CD4-positive, CD25-positive, alpha-beta regulatory T cell (primary cell): Measurements from ENCODE around the gene STBD1. TPM values are rescaled to one million over a fixed set of nuclear protein-coding genes. Genes with fewer than 3 reads are reported as not detected.

Experiments used
- ATAC-seq, 2 donors: fragments of 150-1000 bp; cut with Tn5 transposase; one replicate each; pipeline ENCODE4 v1.10.0; 2021; ENCODE audit warnings: low read depth in 2 of 2, moderate number of reproducible peaks in 2 of 2, moderate library complexity in 1 of 2
- DNase-seq, 3 donors: peaks; one replicate each; pipeline versions ENCODE4 v3.0.0 to v3.0.0-alpha.2; 2012 to 2022; ENCODE audit warnings: mixed read lengths in 1 of 3
- H3K27ac ChIP-seq: one replicate; pipeline ENCODE4 v1.7.0; 2013; ENCODE audit warnings: mild to moderate bottlenecking, low read length; ENCODE audit not compliant: insufficient read depth, poor library complexity, severe bottlenecking
- H3K27me3 ChIP-seq: one replicate; pipeline ENCODE4 v1.7.0; 2013; ENCODE audit warnings: low read length; ENCODE audit not compliant: control insufficient read depth, insufficient read depth
- H3K36me3 ChIP-seq: one replicate; pipeline ENCODE4 v1.7.0; 2013; ENCODE audit warnings: mild to moderate bottlenecking, low read length, moderate library complexity; ENCODE audit not compliant: control insufficient read depth, insufficient read depth
- H3K4me1 ChIP-seq: 2 replicates; pipeline ENCODE4 v1.7.0; 2013; ENCODE audit warnings: mild to moderate bottlenecking, low read length; ENCODE audit not compliant: insufficient read depth, control insufficient read depth, poor library complexity, severe bottlenecking
- H3K4me3 ChIP-seq: one replicate; pipeline ENCODE4 v1.7.0; 2013; ENCODE audit warnings: low read depth, mild to moderate bottlenecking, low read length, moderate library complexity
- H3K9me3 ChIP-seq, 2 experiments: 1 replicate in 1 of 2; 2 replicates in 1 of 2; pipeline ENCODE4 v1.7.0; 2013; ENCODE audit warnings: low read length in 2 of 2, mild to moderate bottlenecking in 1 of 2, moderate library complexity in 1 of 2; ENCODE audit not compliant: control insufficient read depth in 2 of 2
- H3K27ac Mint-ChIP-seq, 3 donors: one replicate each; pipeline ENCODE4 v1.8.0; 2020 to 2022; ENCODE audit warnings: mild to moderate bottlenecking in 3 of 3, mixed read lengths in 3 of 3, moderate library complexity in 2 of 3
- H3K27me3 Mint-ChIP-seq: one replicate; pipeline ENCODE4 v1.8.0; 2022; ENCODE audit warnings: mild to moderate bottlenecking, mixed read lengths
- H3K36me3 Mint-ChIP-seq: one replicate; pipeline ENCODE4 v1.8.0; 2020; ENCODE audit warnings: mixed read lengths
- H3K4me1 Mint-ChIP-seq, 4 donors: one replicate each; pipeline ENCODE4 v1.8.0; 2020 to 2022; ENCODE audit warnings: mixed read lengths in 4 of 4, mild to moderate bottlenecking in 1 of 4
- H3K4me3 Mint-ChIP-seq, 4 donors: one replicate each; pipeline ENCODE4 v1.8.0; 2020 to 2022; ENCODE audit warnings: mild to moderate bottlenecking in 4 of 4, mixed read lengths in 4 of 4, moderate library complexity in 3 of 4
- H3K9me3 Mint-ChIP-seq, 7 donors: one replicate each; pipeline ENCODE4 v1.8.0; 2020 to 2022; ENCODE audit warnings: mixed read lengths in 7 of 7, mild to moderate bottlenecking in 3 of 7, moderate library complexity in 2 of 7
- polyA plus RNA-seq, 4 donors: library from polyadenylated mRNA; unstranded; fragments of 300-500 nt; fragmentation: Illumina TruSeq; gene quantifications; one replicate each; pipeline ENCODE4 v1.2.3, GENCODE V29; 2021
- total RNA-seq: library from RNA; stranded (reverse); gene quantifications from one replicate; pipeline ENCODE4 v1.2.3, GENCODE V29; 2022

The STBD1 gene
- total and polyA plus RNA-seq, 5 donors from 2014 or later = 0.17 to 1.5 (median 0.45) TPM

DNA sequence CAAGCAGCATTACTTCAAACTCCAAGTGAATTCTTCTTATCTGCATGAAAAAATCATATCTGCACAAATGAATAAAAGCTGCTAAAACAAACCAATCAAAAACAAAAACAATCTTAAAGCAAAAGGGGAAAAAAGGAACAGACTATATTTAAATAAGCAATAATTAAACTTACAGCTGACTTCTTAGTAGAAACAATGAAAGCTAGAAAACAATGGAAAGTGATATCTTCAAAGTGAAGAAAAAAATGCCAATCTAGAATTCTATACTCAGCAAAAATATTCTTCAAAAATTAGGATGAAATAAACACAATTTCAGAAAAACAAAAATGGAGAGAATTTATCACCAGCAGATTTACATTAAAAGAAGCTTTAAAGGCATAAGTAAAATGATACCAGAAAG, 20.0 kb downstream of the STBD1 start:
- H3K4me3 Mint-ChIP-seq = no peak overlapping the region
- H3K4me1 Mint-ChIP-seq = no peaks in the 10 kb centered on the region
- no peak for ATAC-seq

GRCh38 chr4:76334885-76335284, 28.4 kb downstream of the STBD1 start:
- no peaks in the 10 kb centered on the region for H3K36me3 Mint-ChIP-seq
- no peaks in the 10 kb centered on the region for H3K36me3 ChIP-seq
- no peak overlapping the region for H3K4me3 ChIP-seq
- H3K9me3 Mint-ChIP-seq = peaks cover 0 to 5% (median 0%) of the 10 kb centered on the region in 7 donors
- H3K9me3 ChIP-seq = no peaks in the 10 kb centered on the region
- ATAC-seq = no peak
- DNase-seq = no peak
- no peaks in the 10 kb centered on the region for H3K4me1 Mint-ChIP-seq
- no peaks in the 10 kb centered on the region for H3K4me1 ChIP-seq
- no peak overlapping the region for H3K27ac ChIP-seq
- peaks cover 3% of the 10 kb centered on the region for H3K27me3 ChIP-seq
- H3K27ac Mint-ChIP-seq = no peak overlapping the region
- H3K27me3 Mint-ChIP-seq = peaks cover 13% of the 10 kb centered on the region
- no peak overlapping the region for H3K4me3 Mint-ChIP-seq

More for the DNA sequence above, 20.0 kb downstream of the STBD1 start:
- Histone ChIP-seq H3K27ac (no peak overlapping the region), H3K9me3 (peaks cover 18 to 25% of the 10 kb centered on the region in 2 experiments), H3K4me1 (no peaks in the 10 kb centered on the region), H3K27me3 (peaks cover 6% of the 10 kb centered on the region), H3K4me3 (no peak overlapping the region), H3K36me3 (no peaks in the 10 kb centered on the region)
- H3K27ac Mint-ChIP-seq = no peak overlapping the region
- no peaks in the 10 kb centered on the region for H3K36me3 Mint-ChIP-seq
- peaks cover 2 to 23% (median 7%) of the 10 kb centered on the region in 7 donors for H3K9me3 Mint-ChIP-seq
- H3K27me3 Mint-ChIP-seq = no peaks in the 10 kb centered on the region
- DNase-seq = no peak

DNA sequence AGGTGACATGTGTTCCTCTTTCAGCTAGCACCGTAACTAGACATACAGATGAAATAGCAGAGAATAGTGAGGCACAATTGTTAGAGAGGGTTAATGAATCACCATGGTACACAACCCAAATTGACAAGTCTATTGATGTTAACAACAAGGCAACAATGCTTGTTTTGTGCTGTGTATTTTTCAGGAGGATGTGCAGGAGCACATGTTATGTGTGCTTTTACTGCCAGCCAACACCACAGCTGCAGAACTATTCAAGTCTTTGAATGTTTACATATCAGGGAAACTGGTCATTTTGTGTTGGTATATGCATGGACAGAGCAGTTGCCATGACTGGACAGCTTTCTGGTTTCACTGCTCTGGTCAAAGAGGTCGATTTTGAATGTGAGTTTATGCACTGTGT, 32.8 kb downstream of the STBD1 start:
- Mint-ChIP-seq H3K36me3 (no peaks in the 10 kb centered on the region), H3K4me3 (no peak overlapping the region), H3K9me3 (peaks cover 0 to 6% (median 0%) of the 10 kb centered on the region in 7 donors), H3K4me1 (no peaks in the 10 kb centered on the region), H3K27me3 (peaks cover 13% of the 10 kb centered on the region), H3K27ac (no peak overlapping the region)
- no peak overlapping the region for H3K4me3 ChIP-seq
- DNase-seq (no peak), ATAC-seq (no peak)
- H3K27ac ChIP-seq = no peak overlapping the region
- H3K27me3 ChIP-seq = no peaks in the 10 kb centered on the region
- H3K9me3 ChIP-seq = no peaks in the 10 kb centered on the region
- no peaks in the 10 kb centered on the region for H3K4me1 ChIP-seq
- no peaks in the 10 kb centered on the region for H3K36me3 ChIP-seq

DNA sequence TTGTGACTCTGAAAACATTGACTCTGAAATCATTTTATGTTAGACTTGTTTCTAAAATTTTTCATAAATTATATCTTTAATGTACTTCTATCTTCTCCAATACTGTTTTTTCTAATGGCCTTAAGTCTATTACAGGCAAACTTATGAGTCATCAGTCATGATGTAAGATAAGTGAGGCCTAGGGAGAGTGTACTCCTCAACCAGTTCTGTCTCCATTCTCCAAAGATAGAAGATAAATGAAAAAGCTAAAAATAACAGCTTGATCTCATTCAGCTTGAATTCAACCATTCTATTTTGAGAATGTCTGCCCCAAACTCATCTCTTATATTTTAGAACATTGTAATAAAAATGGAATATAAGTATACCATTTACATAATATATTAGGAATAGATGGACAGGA, 34.5 kb downstream of the STBD1 start:
- Mint-ChIP-seq H3K9me3 (peaks cover 0 to 6% (median 0%) of the 10 kb centered on the region in 7 donors), H3K4me3 (no peak overlapping the region), H3K36me3 (no peaks in the 10 kb centered on the region), H3K4me1 (no peaks in the 10 kb centered on the region), H3K27ac (no peak overlapping the region), H3K27me3 (peaks cover 13% of the 10 kb centered on the region)
- ATAC-seq (no peak), DNase-seq (no peak)
- Histone ChIP-seq H3K27ac (no peak overlapping the region), H3K36me3 (no peaks in the 10 kb centered on the region), H3K4me1 (no peaks in the 10 kb centered on the region), H3K9me3 (no peaks in the 10 kb centered on the region), H3K4me3 (no peak overlapping the region), H3K27me3 (no peaks in the 10 kb centered on the region)

GRCh38 chr4:76342191-76342590, 35.7 kb downstream of the STBD1 start:
- Mint-ChIP-seq H3K27ac (no peak overlapping the region), H3K36me3 (no peaks in the 10 kb centered on the region), H3K4me3 (no peak overlapping the region), H3K4me1 (no peaks in the 10 kb centered on the region), H3K9me3 (peaks cover 0 to 6% (median 2%) of the 10 kb centered on the region in 7 donors), H3K27me3 (peaks cover 4% of the 10 kb centered on the region)
- Histone ChIP-seq H3K4me1 (no peaks in the 10 kb centered on the region), H3K4me3 (no peak overlapping the region), H3K9me3 (no peaks in the 10 kb centered on the region), H3K27me3 (no peaks in the 10 kb centered on the region), H3K36me3 (no peaks in the 10 kb centered on the region), H3K27ac (no peak overlapping the region)
- ATAC-seq (no peak), DNase-seq (no peak)

DNA sequence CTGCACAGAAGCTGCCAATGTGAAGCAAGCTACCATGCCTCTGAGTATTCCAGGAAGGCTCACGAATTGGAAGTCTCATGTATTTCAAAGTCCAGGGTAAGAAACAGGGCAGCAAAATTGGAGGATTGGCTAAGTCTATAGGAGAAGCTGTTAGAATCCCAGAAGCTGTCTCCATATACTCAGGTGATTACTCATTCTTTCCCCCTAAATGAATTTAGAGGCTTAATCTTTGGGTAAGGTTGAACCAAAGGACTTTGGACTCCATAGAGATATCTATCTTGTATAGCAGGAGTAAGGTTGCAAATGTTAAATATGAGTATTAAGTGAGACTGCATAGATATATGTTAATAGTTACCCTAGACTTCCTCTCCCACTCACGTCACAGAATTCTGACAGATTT, 36.3 kb downstream of the STBD1 start:
- Mint-ChIP-seq H3K9me3 (peaks cover 0 to 12% (median 3%) of the 10 kb centered on the region in 7 donors), H3K27ac (no peak overlapping the region), H3K4me1 (no peaks in the 10 kb centered on the region), H3K36me3 (no peaks in the 10 kb centered on the region), H3K27me3 (peaks cover 4% of the 10 kb centered on the region), H3K4me3 (no peak overlapping the region)
- Histone ChIP-seq H3K27me3 (no peaks in the 10 kb centered on the region), H3K27ac (no peak overlapping the region), H3K4me3 (no peak overlapping the region), H3K36me3 (no peaks in the 10 kb centered on the region), H3K9me3 (peaks cover 0 to 2% of the 10 kb centered on the region in 2 experiments), H3K4me1 (no peaks in the 10 kb centered on the region)
- no peak for ATAC-seq
- DNase-seq = no peak

DNA sequence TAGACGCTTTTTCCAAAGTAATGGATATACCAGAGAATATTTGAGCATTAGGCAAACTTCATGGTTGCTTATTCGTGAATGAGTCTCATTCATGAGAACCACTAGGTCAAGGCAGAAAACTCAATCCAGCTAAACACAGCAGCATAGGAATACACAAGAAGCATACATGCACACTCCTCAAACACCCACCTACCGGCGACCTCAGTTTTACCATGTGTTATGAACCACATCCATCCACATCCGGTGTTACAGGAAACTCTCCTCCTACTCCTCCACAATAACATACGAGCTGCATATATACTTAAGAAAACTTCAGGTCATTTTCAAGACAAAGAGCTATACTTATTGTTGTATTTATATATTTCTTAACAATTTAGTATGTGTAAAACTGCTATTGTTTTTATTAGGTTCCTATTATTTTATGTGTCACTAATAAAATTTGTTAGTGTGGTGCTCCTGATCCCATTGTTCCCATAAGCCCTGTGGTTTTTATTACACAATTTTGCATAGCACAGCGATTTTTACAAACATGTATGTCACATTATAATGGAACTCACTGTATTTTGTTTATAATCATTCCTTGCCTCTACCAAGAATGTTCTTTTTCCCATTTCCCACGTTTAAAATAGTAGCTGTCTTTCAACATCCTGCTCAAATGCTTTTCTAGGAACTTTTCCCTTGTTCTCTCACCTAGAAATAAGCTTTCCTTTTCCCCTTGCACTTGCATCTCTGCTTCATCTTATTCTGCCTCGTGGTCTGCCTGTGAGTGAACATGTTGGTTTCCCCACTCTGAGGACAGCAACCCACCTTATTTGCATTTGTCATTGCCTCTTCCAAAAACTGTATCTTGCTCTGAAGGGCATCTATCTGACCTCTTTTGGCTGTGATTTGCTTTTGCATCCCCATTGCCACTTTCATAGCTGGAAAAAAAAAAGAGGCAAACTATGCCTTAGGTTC, 48.3 kb downstream of the STBD1 start:
- no peaks in the 10 kb centered on the region for H3K4me1 ChIP-seq
- DNase-seq (peak in 1 of 3 donors; percentile 47), ATAC-seq (peak; percentile 34 to 50)
- peak overlapping the region in 1 of 3 donors; percentile 89 for H3K27ac Mint-ChIP-seq
- H3K4me1 Mint-ChIP-seq = peaks cover 0 to 8% (median 2%) of the 10 kb centered on the region in 4 donors
- H3K27me3 ChIP-seq = peaks cover 2% of the 10 kb centered on the region
- no peak overlapping the region for H3K27ac ChIP-seq
- peaks cover 12% of the 10 kb centered on the region for H3K27me3 Mint-ChIP-seq
- H3K9me3 ChIP-seq = peaks cover under 1 to 9% of the 10 kb centered on the region in 2 experiments
- H3K4me3 ChIP-seq = no peak overlapping the region
- no peaks in the 10 kb centered on the region for H3K36me3 Mint-ChIP-seq
- no peaks in the 10 kb centered on the region for H3K36me3 ChIP-seq
- H3K4me3 Mint-ChIP-seq = no peak overlapping the region
- H3K9me3 Mint-ChIP-seq = peaks cover 2 to 28% (median 10%) of the 10 kb centered on the region in 7 donors
